HG02798 (cell line): ENCODE measurements around the gene NPM3.

Source experiments
- ATAC-seq: cut with Tn5 transposase; IDR thresholded peaks from one replicate; pipeline ENCODE4 v1.9.1; 2021; ENCODE audit warnings: mild to moderate bottlenecking; ENCODE audit not compliant: unreplicated experiment, poor library complexity

Gene NPM3

GRCh38 chr10:101762736-101763135, 20.5 kb downstream of the NPM3 start:
- ATAC-seq: no peak

DNA sequence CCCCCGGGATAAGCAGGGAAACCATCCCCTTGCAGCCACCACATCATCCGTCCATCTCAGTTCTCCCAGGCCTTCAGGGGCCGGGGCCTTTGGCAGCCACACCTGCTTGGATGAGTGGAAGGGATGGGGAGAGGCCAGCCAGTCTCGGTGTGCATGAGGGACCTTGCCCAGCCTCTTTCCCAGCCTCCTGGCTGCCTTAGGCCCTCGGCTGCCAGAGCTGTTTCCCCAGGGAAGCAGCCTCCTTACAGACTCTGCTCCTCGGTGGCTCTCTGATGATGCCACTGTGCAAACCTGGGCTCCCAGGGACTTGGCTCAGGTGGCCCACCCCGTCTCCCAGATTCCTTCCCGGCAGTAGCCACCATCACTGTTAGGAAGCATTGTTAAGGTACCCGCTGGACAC, 22.0 kb downstream of the NPM3 start:
- no peak for ATAC-seq

DNA sequence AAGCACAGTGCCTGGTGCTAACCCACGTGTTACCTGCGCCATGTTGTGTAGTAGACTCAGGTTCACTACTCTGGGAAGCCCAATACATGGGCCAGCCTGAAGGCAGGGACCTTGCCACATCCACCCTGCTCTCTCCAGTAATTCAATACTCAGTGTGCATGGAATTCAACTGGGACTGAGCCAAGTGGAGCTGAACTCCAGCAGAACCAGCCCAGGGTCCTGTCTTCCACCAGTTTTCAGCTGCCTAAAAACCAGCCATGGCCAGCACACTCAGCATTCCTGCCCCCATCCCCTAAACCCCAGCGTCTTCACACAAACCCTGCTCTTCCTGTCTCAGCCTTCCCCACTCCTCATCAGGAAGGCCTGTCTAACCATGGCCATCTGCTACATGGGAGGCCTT, 22.7 kb downstream of the NPM3 start:
- no peak for ATAC-seq

DNA sequence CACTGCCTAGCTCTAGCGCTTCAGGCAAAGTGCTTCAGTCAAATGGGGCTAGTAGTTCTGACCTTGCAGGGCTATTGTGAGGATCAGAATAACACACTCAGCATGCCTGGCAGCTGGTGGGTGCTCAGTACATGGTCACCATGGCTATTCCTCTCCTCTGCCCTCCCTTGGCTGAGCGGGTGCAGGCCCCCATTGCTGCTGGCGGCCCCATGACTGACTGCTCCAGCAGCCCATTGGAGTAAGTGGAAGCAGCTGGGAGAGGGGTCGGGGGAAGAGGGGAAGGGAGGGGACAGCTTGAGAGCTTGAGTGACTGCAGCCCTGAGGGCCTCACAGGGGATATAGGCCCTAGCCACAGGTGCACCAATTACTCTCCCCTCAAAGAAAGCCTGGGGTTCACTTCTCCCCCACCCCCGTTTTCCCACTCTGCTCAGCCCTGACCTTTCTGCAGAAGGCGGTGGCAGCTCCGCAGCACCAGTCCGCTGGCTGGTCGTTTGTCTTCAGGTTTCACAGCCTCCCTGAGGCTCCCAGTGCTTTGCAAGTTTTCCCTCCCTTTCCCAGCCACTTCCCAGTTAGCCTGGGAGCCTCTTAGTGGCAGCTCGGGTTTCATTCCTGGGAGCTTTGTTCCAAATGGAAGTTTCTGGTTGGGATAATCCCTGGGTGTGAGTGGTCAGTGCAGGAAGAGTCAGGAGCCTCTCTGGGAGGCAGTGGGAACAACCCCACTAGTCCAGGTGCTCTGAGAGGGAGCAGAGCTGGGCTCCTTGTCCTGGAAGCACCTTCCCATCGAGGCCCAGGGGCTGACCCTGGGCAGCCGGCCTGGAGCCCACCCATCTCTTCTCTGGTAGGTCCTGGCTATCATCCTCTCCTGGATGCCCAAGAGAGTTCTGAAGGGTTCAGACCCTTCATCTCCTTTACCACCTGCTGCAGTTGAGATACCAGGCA, 23.7 kb downstream of the NPM3 start:
- ATAC-seq: no peak

DNA sequence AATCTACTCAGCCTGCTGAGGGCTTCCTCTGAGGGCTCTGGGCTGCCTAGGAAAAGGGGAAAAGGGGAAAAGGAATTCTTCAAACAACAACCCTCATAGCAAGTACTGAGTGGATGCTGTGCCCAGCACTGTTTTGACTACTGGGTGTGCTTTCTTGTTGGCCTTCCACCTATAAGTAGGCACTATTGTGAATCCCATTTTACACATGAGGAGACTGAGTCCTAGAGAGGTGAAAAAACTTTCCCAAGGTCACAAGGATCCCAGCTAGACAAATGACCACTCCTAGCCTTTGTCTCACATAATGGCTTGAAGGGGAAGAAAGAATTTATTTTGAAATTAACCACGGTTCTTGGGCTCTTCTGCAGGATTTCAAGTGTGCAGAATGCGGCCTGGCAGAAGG, 24.4 kb downstream of the NPM3 start:
- no peak for ATAC-seq

GRCh38 chr10:101752241-101752640, 31.0 kb downstream of the NPM3 start:
- no peak for ATAC-seq

GRCh38 chr10:101749047-101750016, 33.9 kb downstream of the NPM3 start:
- ATAC-seq: no peak

- no peak for ATAC-seq
Measured at GRCh38 chr10:101748496-101748895, 34.8 kb downstream of the NPM3 start.

DNA sequence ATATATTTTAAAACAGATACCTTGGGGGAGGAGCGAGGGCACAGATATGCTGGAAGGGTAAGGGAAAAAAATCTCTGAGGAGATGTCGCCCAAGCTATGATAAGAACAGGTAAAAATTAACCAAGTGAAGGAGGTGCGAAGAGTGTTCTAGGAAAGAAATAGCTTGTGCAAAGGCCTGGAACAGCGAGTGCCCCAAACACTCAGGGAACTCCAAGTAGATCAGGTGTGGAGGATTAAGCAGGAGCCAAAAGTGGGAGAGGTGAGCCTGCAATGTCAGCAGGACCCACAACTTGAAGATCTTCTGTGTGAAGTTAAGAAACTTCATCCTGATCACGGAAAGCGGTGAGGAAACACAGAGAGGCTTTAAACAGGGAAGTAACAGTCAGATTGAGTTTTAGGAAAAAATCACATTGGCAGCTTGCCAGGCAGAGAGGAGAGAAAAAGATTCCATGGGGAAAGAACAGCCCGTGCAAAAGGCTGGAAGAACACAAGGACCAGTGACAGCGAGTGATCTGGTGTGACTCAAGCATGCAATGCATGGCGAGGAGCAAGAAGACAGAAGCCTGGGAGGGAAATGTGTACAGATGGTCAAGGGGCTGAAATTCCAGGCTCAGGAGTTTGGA, 38.1 kb downstream of the NPM3 start:
- no peak for ATAC-seq

GRCh38 chr10:101744267-101744666, 39.0 kb downstream of the NPM3 start:
- ATAC-seq: no peak

- no peak for ATAC-seq
Measured at GRCh38 chr10:101741938-101742337, 41.3 kb downstream of the NPM3 start.

GRCh38 chr10:101736666-101737065, 46.6 kb downstream of the NPM3 start:
- ATAC-seq: no peak

DNA sequence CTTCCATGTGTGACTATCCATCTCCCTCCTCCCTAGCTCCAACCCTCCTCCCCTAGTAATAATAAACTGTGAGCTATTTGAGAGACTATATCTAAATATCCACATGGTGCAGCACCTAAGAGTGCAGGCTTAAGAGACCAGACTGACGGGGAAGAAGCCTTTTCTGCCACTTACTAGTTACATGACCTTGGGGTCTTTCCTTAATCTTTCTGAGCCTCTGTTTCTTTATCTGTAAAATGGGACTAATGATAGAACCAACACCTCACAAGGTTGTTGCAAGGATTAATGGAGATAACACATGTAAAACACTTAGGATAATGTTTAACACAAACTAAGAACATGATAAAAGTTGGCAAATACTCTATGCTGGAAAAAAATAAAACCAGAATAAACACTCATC, 51.1 kb downstream of the NPM3 start:
- no peak for ATAC-seq
